Neural cell (in vitro differentiated cells): ENCODE results near the gene MRPS26.
"Not testable (repeated sequence)": the region's sequence is repeated elsewhere in the genome, so short reads cannot be mapped to it uniquely, and the experiment has no call there.

Experiments
- CTCF ChIP-seq: fragments of 450-650 bp; IDR thresholded peaks from 2 replicates; pipeline ENCODE4 v1.5.1; 2014; ENCODE audit warnings: antibody characterized with exemption, mild to moderate bottlenecking, moderate library complexity; ENCODE audit not compliant: poor library complexity, severe bottlenecking
- EP300 ChIP-seq: fragments of 450-650 bp; conservative IDR thresholded peaks from 2 replicates; pipeline ENCODE4 v1.6.1; 2014; ENCODE audit warnings: antibody characterized with exemption, mild to moderate bottlenecking, moderate library complexity; ENCODE audit not compliant: poor library complexity, severe bottlenecking
- EZH2 ChIP-seq: fragments of 200-600, 300-800 bp; shearing (Covaris generic), sonication (generic); IDR thresholded peaks from 2 replicates; pipeline ENCODE4 v1.6.1; 2014; ENCODE audit warnings: antibody characterized with exemption, low read length, borderline replicate concordance, mild to moderate bottlenecking; ENCODE audit not compliant: insufficient read depth, poor library complexity, severe bottlenecking
- MXI1 ChIP-seq: fragments of 450-650 bp; conservative IDR thresholded peaks from 2 replicates; pipeline ENCODE4 v1.6.1; 2014; ENCODE audit warnings: antibody characterized with exemption, mild to moderate bottlenecking; ENCODE audit not compliant: poor library complexity, severe bottlenecking
- POLR2AphosphoS5 ChIP-seq: IDR thresholded peaks from 2 replicates; pipeline ENCODE4 v1.6.1; 2012
- RAD21 ChIP-seq: fragments of 450-650 bp; conservative IDR thresholded peaks from 2 replicates; pipeline ENCODE4 v1.6.1; 2014; ENCODE audit warnings: antibody characterized with exemption, mild to moderate bottlenecking, moderate library complexity
- REST ChIP-seq: IDR thresholded peaks from 2 replicates; pipeline ENCODE4 v1.6.1; 2012; ENCODE audit warnings: borderline replicate concordance
- SMC3 ChIP-seq: fragments of 450-650 bp; conservative IDR thresholded peaks from 2 replicates; pipeline ENCODE4 v1.6.1; 2014; ENCODE audit warnings: antibody characterized with exemption, mild to moderate bottlenecking, moderate library complexity; ENCODE audit not compliant: poor library complexity
- TAF1 ChIP-seq: IDR thresholded peaks from 2 replicates; pipeline ENCODE4 v1.6.1; 2012; ENCODE audit warnings: low read depth

DNA sequence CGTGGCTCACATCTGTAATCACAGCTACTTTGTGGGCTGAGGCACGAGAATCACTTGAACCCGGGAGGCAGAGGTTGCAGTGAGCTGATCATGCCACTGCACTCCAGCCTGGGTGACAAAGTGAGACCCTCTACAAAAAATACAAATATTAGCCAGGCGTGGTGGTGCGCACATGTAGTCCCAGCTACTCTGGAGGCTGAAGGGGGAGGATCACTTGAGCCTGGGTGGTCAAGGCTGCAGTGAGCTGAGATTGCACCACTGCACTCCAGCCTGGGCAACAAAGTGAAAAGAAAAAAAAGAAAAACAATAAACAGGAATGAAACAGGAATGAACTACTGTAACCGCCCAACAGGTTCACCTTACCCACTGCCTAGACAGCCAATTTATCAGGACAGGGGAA, 18.3 kb downstream of the MRPS26 start:
- not testable (repeated sequence) for TF ChIP-seq EZH2, POLR2AphosphoS5, CTCF, EP300, TAF1, MXI1, SMC3, RAD21, REST
